SK-N-SH (cell line): ENCODE results near the gene AXL.

ENCODE experiments used
- CHD2 ChIP-seq: fragments of 150-350 bp; IDR thresholded peaks from 2 replicates; pipeline ENCODE4 v1.6.1; 2018; ENCODE audit warnings: low read length; ENCODE audit not compliant: partially characterized antibody
- CTCF ChIP-seq: fragments of 200-600 bp; sonication (generic); IDR thresholded peaks from 2 replicates; pipeline ENCODE4 v1.6.1; 2017; ENCODE audit warnings: antibody characterized with exemption, mild to moderate bottlenecking, moderate library complexity
- EP300 ChIP-seq, 2 experiments: IDR thresholded peaks; 2 replicates each; pipeline versions ENCODE4 v1.4.0 to v1.6.1; 2012; ENCODE audit warnings: borderline replicate concordance in 1 of 2, low read depth in 1 of 2, low read length in 1 of 2
- JUND ChIP-seq: IDR thresholded peaks from 2 replicates; pipeline ENCODE4 v1.4.0; 2012
- PBX3 ChIP-seq: IDR thresholded peaks from 2 replicates; pipeline ENCODE4; 2012
- USF2 ChIP-seq: fragments of 150-350 bp; IDR thresholded peaks from 2 replicates; pipeline ENCODE4 v1.6.1; 2017; ENCODE audit warnings: antibody characterized with exemption, low read length, low read depth, borderline replicate concordance

GRCh38 chr19:41297628-41298347 is 78.8 kb downstream of the AXL start:
- no peak for TF ChIP-seq EP300 (IDR thresholded peaks at IDR 0.05; ENCODE audit: borderline replicate concordance in 1 of 2, low read depth in 1 of 2, low read length in 1 of 2)
- no peak for TF ChIP-seq CTCF
- no peak for TF ChIP-seq JUND
- TF ChIP-seq CHD2: no peak
- no peak for TF ChIP-seq USF2
- TF ChIP-seq PBX3: no peak
